H1 (cell line): ENCODE measurements around the gene SLX9. TPM values are rescaled to one million over a fixed set of nuclear protein-coding genes. Genes with fewer than 3 reads are reported as not detected.

Experiments
- CTCF ChIA-PET: fragments of 300-600 bp; sonication (Branson Sonifier 250); formaldehyde crosslinking; loops from one replicate; lab custom pipeline; 2021; ENCODE audit not compliant: partially characterized antibody; lab: Charles Lee
- POLR2A ChIA-PET: fragments of 300-600 bp; sonication (Branson Sonifier 250); formaldehyde crosslinking; loops from one replicate; lab custom pipeline; 2021; ENCODE audit warnings: inconsistent platforms; ENCODE audit not compliant: partially characterized antibody; lab: Charles Lee
- DNase-seq, 2 experiments: peaks; one replicate each; pipeline versions ENCODE4 v3.0.0 to v3.0.0-alpha.2; 2010 to 2022; ENCODE audit warnings: low spot score in 2 of 2, low read depth in 1 of 2, mixed read lengths in 1 of 2
- FAIRE-seq: peaks from 2 replicates; lab custom pipeline; 2011; peaks lifted over from hg19 to GRCh38; lab: Jason Lieb, UNC
- H2AFZ ChIP-seq: 2 replicates; pipeline ENCODE4 v1.8.1; 2012; ENCODE audit warnings: low read length, inconsistent platforms
- H2AK5ac ChIP-seq: 2 replicates; pipeline ENCODE4 v1.6.1; 2013; ENCODE audit warnings: low read depth, low read length
- H2BK120ac ChIP-seq: replicated peaks from 2 replicates; pipeline ENCODE3; 2013; ENCODE audit warnings: low read depth, low read length, inconsistent platforms
- H2BK12ac ChIP-seq: 2 replicates; pipeline ENCODE4 v1.6.1; 2013; ENCODE audit warnings: low read depth, low read length
- H2BK15ac ChIP-seq: 2 replicates; pipeline ENCODE4 v1.6.1; 2013; ENCODE audit warnings: low read length
- H2BK20ac ChIP-seq: 2 replicates; pipeline ENCODE4 v1.6.1; 2013; ENCODE audit warnings: low read length
- H2BK5ac ChIP-seq: 2 replicates; pipeline ENCODE4 v1.6.1; 2013; ENCODE audit warnings: low read depth, low read length
- H3K14ac ChIP-seq: 2 replicates; pipeline ENCODE4 v1.6.1; 2013; ENCODE audit warnings: inconsistent platforms; ENCODE audit not compliant: insufficient read length
- H3K18ac ChIP-seq: 2 replicates; pipeline ENCODE4 v1.6.1; 2013; ENCODE audit warnings: low read length; ENCODE audit errors: extremely low read depth
- H3K23ac ChIP-seq: 2 replicates; pipeline ENCODE4 v1.6.1; 2013; ENCODE audit warnings: inconsistent platforms; ENCODE audit not compliant: insufficient read length
- H3K23me2 ChIP-seq: 2 replicates; pipeline ENCODE4 v1.6.1; 2013; ENCODE audit warnings: low read depth, low read length
- H3K27ac ChIP-seq: 2 replicates; pipeline ENCODE4 v1.6.1; 2011; ENCODE audit warnings: low read depth, low read length, inconsistent platforms
- H3K27me3 ChIP-seq, 4 experiments: replicated peaks in 1 of 4; 1 replicate in 1 of 4; 2 replicates in 3 of 4; pipeline versions ENCODE4 v1.6.1 to v1.8.1; 2011 to 2013; ENCODE audit warnings: low read length in 3 of 4, mild to moderate bottlenecking in 3 of 4, inconsistent platforms in 2 of 4, mixed read lengths in 2 of 4, moderate library complexity in 1 of 4; ENCODE audit not compliant: control insufficient read depth in 3 of 4, insufficient read depth in 3 of 4; ENCODE audit errors: extremely low read depth in 1 of 4
- H3K36me3 ChIP-seq, 4 experiments: 2 replicates each; pipeline versions ENCODE4 v1.6.1 to v1.8.1; 2011 to 2013; ENCODE audit warnings: mild to moderate bottlenecking in 4 of 4, low read length in 3 of 4, moderate library complexity in 2 of 4, control low read depth in 1 of 4, inconsistent platforms in 1 of 4; ENCODE audit not compliant: insufficient read depth in 4 of 4, control insufficient read depth in 2 of 4
- H3K4ac ChIP-seq: replicated peaks from 2 replicates; pipeline ENCODE3; 2013; ENCODE audit warnings: low read length, low read depth, mixed read lengths, inconsistent platforms; ENCODE audit not compliant: insufficient read length
- H3K4me1 ChIP-seq, 4 experiments: replicated peaks in 1 of 4; 1 replicate in 1 of 4; 2 replicates in 3 of 4; pipeline versions ENCODE4 v1.6.1 to v1.8.1; 2011 to 2013; ENCODE audit warnings: low read length in 3 of 4, inconsistent platforms in 2 of 4, mixed read lengths in 1 of 4; ENCODE audit not compliant: insufficient read depth in 4 of 4, control insufficient read depth in 3 of 4
- H3K4me2 ChIP-seq, 2 experiments: 2 replicates each; pipeline versions ENCODE4 v1.6.1 to v1.8.1; 2011 to 2013; ENCODE audit warnings: low read depth in 2 of 2, low read length in 2 of 2, control low read depth in 1 of 2, inconsistent platforms in 1 of 2, mild to moderate bottlenecking in 1 of 2; ENCODE audit not compliant: insufficient read depth in 1 of 2
- H3K4me3 ChIP-seq, 4 experiments: fragments of 200-600, 300-600 bp in 1 of 4; sonication (generic), shearing (Covaris generic), sonication (Bioruptor Twin) in 1 of 4; 2 replicates each; pipeline versions ENCODE4 v1.5.1 to v1.8.1; 2011 to 2016; ENCODE audit warnings: low read length in 4 of 4, low read depth in 3 of 4, control low read depth in 2 of 4, inconsistent platforms in 2 of 4, mild to moderate bottlenecking in 2 of 4, mixed read lengths in 1 of 4, moderate library complexity in 1 of 4; ENCODE audit not compliant: insufficient read depth in 2 of 4; ENCODE audit errors: extremely low read depth in 1 of 4
- H3K56ac ChIP-seq: replicated peaks from 2 replicates; pipeline ENCODE3; 2013; ENCODE audit warnings: low read depth, mild to moderate bottlenecking, mixed read lengths, low read length, inconsistent platforms; ENCODE audit not compliant: insufficient read length
- H3K79me1 ChIP-seq: 2 replicates; pipeline ENCODE4 v1.6.1; 2013; ENCODE audit warnings: low read depth, low read length, control low read depth
- H3K79me2 ChIP-seq, 2 experiments: 2 replicates each; pipeline versions ENCODE4 v1.6.1 to v1.8.1; 2012 to 2013; ENCODE audit warnings: low read length in 2 of 2, mild to moderate bottlenecking in 2 of 2, inconsistent platforms in 1 of 2; ENCODE audit not compliant: insufficient read depth in 2 of 2, control insufficient read depth in 1 of 2
- H3K9ac ChIP-seq, 4 experiments: replicated peaks in 1 of 4; 1 replicate in 1 of 4; 2 replicates in 3 of 4; pipeline versions ENCODE4 v1.6.1 to v1.8.1; 2011 to 2013; ENCODE audit warnings: low read depth in 3 of 4, low read length in 3 of 4, control low read depth in 2 of 4, mild to moderate bottlenecking in 2 of 4, moderate library complexity in 2 of 4, inconsistent platforms in 1 of 4; ENCODE audit errors: extremely low read depth in 1 of 4
- H3K9me3 ChIP-seq, 2 experiments: 2 replicates each; pipeline versions ENCODE4 v1.6.1 to v1.8.1; 2012 to 2013; ENCODE audit warnings: mild to moderate bottlenecking in 2 of 2, moderate library complexity in 2 of 2, control low read depth in 1 of 2, inconsistent platforms in 1 of 2, low read depth in 1 of 2, low read length in 1 of 2, mixed read lengths in 1 of 2; ENCODE audit not compliant: insufficient read depth in 2 of 2
- H4K20me1 ChIP-seq, 2 experiments: replicated peaks in 1 of 2; 2 replicates each; pipeline versions ENCODE3 to v1.8.1; 2011 to 2013; ENCODE audit warnings: inconsistent platforms in 2 of 2, low read length in 2 of 2, mild to moderate bottlenecking in 1 of 2; ENCODE audit not compliant: insufficient read depth in 2 of 2, control insufficient read depth in 1 of 2
- H4K5ac ChIP-seq: 2 replicates; pipeline ENCODE4 v1.6.1; 2013; ENCODE audit warnings: low read length, low read depth, mixed read lengths, inconsistent platforms; ENCODE audit not compliant: insufficient read length
- H4K8ac ChIP-seq: 2 replicates; pipeline ENCODE4 v1.8.0; 2013; ENCODE audit warnings: mild to moderate bottlenecking, moderate library complexity, low read length, inconsistent platforms; ENCODE audit not compliant: insufficient read depth; ENCODE audit errors: extremely low read depth
- H4K91ac ChIP-seq: replicated peaks from 2 replicates; pipeline ENCODE3; 2013; ENCODE audit warnings: low read length, mixed read lengths, inconsistent platforms; ENCODE audit not compliant: insufficient read length
- CBX5 ChIP-seq: fragments of 300-800, 300-1000 bp; sonication (generic); IDR thresholded peaks from 2 replicates; pipeline ENCODE4 v1.7.1; 2016; ENCODE audit warnings: antibody characterized with exemption, low read length, low read depth
- KDM4A ChIP-seq: IDR thresholded peaks from one replicate; pipeline ENCODE4 v1.7.1; 2012; ENCODE audit warnings: low read depth, mild to moderate bottlenecking, moderate library complexity, low read length, inconsistent platforms; ENCODE audit not compliant: severe bottlenecking
- POU5F1 ChIP-seq: IDR thresholded peaks from 2 replicates; pipeline ENCODE4 v1.6.1; 2011; ENCODE audit warnings: low read depth, mild to moderate bottlenecking, low read length, moderate library complexity
- RFX5 ChIP-seq: IDR thresholded peaks from 2 replicates; pipeline ENCODE4 v1.6.1; 2011; ENCODE audit warnings: low read depth, low read length, improper control_type of control experiment, borderline replicate concordance
- SIN3A ChIP-seq, 2 experiments: IDR thresholded peaks in 1 of 2; conservative IDR thresholded peaks in 1 of 2; 2 replicates each; pipeline ENCODE4 v1.6.1; 2011 to 2012; ENCODE audit warnings: low read length in 2 of 2, improper control_type of control experiment in 1 of 2, low read depth in 1 of 2, mild to moderate bottlenecking in 1 of 2
- SIRT6 ChIP-seq: IDR thresholded peaks from one replicate; pipeline ENCODE4 v1.7.1; 2012; ENCODE audit warnings: low read length, inconsistent platforms
- TAF7 ChIP-seq: optimal IDR thresholded peaks from 2 replicates; pipeline ENCODE3; 2011; ENCODE audit warnings: low read depth, mild to moderate bottlenecking, inconsistent platforms, low read length, moderate library complexity, borderline replicate concordance
- WGBS, 2 experiments: shearing (Covaris generic) in 1 of 2; methylation state at CpG; one replicate each; pipeline versions ENCODE4 v1.1.6 to v1.1.7; 2013 to 2015; ENCODE audit warnings: low lambda C conversion rate in 2 of 2, mixed read lengths in 2 of 2, inconsistent platforms in 1 of 2, low coverage in 1 of 2, missing lambda C conversion rate in 1 of 2; ENCODE audit not compliant: insufficient replicate concordance in 2 of 2, insufficient coverage in 1 of 2, insufficient read length in 1 of 2; ENCODE audit errors: extremely low coverage in 1 of 2, missing lambda C conversion rate in 1 of 2; 5-methylcytosine and 5-hydroxymethylcytosine counted together
- polyA plus RNA-seq, 7 experiments: library from polyadenylated mRNA; depleted of rRNA in 3 of 7; stranded (reverse) in 5 of 7; unstranded in 2 of 7; fragments of >200 nt in 5 of 7; fragments of 200-250 nt in 2 of 7; gene quantifications; 1 replicate in 5 of 7; 2 replicates in 1 of 7; 4 replicates in 1 of 7; pipeline versions ENCODE4 v1.2.1 to v1.2.3, GENCODE V29; 2011 to 2013; ENCODE audit warnings: missing spikeins in 2 of 7, mixed read lengths in 2 of 7
- total RNA-seq: library from RNA; stranded (reverse); fragmentation: NEBNext Ultra II Directional; extraction: Animal tissue kit (Norgen Biotek cat#: 25700); gene quantifications from 2 replicates; pipeline ENCODE4 v1.2.1, GENCODE V29; 2021

SLX9 gene
- total and polyA plus RNA-seq, 2 of the 8 experiments (the other 6 are each of a cell fraction or from before 2014, with no cell fraction given), result 17.7 to 57.3 TPM

- H4K91ac ChIP-seq, result no peak overlapping the region
- H2BK120ac ChIP-seq, result no peak overlapping the region
- H3K4ac ChIP-seq, result no peak overlapping the region
- no peak overlapping the region for H3K9ac ChIP-seq
- CTCF ChIA-PET, result interaction anchor here (0.6 to 9.6 kb wide), 40 partner anchors 8 to 454 kb away, joined by 3 to 101 read pairs (median 5); partner anchors contain the start of gene SLX9
- H3K56ac ChIP-seq, result no peak overlapping the region
- H3K18ac ChIP-seq, result no peak overlapping the region
- H2BK15ac ChIP-seq, result no peak overlapping the region
- POLR2A ChIA-PET, result interaction anchor here (1.0 to 2.8 kb wide), 2 partner anchors 10 to 34 kb away, joined by 3 to 11 read pairs; partner anchors contain the start of gene SLX9
- H4K8ac ChIP-seq, result no peak overlapping the region
- H3K4me2 ChIP-seq, result no peak overlapping the region
- no peak overlapping the region for H2BK20ac ChIP-seq
- H3K9me3 ChIP-seq, result no peaks in the 10 kb centered on the region
- H3K27me3 ChIP-seq, result no peaks in the 10 kb centered on the region
- H3K14ac ChIP-seq, result no peak overlapping the region
- H3K4me3 ChIP-seq, result no peak overlapping the region
- no peaks in the 10 kb centered on the region for H3K23me2 ChIP-seq
- H3K4me1 ChIP-seq, result no peaks in the 10 kb centered on the region; a peak in 1 of 7 replicates
- DNase-seq, result no peak
- no peak overlapping the region for H4K5ac ChIP-seq
- H3K27ac ChIP-seq, result no peak overlapping the region
- peaks cover 19% of the 10 kb centered on the region for H3K79me1 ChIP-seq
- H2AFZ ChIP-seq, result no peak overlapping the region
- no peak for FAIRE-seq
- no peak overlapping the region for H2AK5ac ChIP-seq
- TF ChIP-seq POU5F1 (no peak), CBX5 (no peak), RFX5 (no peak), SIRT6 (no peak), KDM4A (no peak), TAF7 (no peak), SIN3A (conservative IDR thresholded peaks at IDR 0.05 in 1 of 2, IDR thresholded peaks at IDR 0.05 in 1 of 2; ENCODE audit: low read depth in 1 of 2, low read length in 2 of 2) (no peak)
- no peak overlapping the region for H3K23ac ChIP-seq
- H3K36me3 ChIP-seq, result peaks cover 3 to 10% (median 8%) of the 10 kb centered on the region in 4 experiments; a peak in 6 of 8 replicates
- H3K79me2 ChIP-seq, result peaks cover 5 to 69% of the 10 kb centered on the region in 2 experiments; a peak in 3 of 4 replicates
- 90% methylated on average over 18 of the region's 18 CpGs; no CpG with 5 or more reads in 1 of the 2 experiments for WGBS, 2 experiments
- peaks cover 38 to 54% of the 10 kb centered on the region in 2 experiments for H4K20me1 ChIP-seq
- H2BK5ac ChIP-seq, result no peak overlapping the region
- H2BK12ac ChIP-seq, result no peak overlapping the region
Observed at GRCh38 chr21:44950351-44950750, 10.5 kb downstream of the SLX9 start.
